HL-60/S4 treated with retinoic acid at 250 ng/mL for 4 days and 3 days (cell line): Measurements from ENCODE around the gene RANBP3.
"Not testable (repeated sequence)": the region's sequence is repeated elsewhere in the genome, so short reads cannot be mapped to it uniquely, and the experiment has no call there.

Experiments used
- in situ Hi-C: fragments of 300-500 bp; cut with MboI; formaldehyde crosslinking; loops from 2 replicates; pipeline ENCODE4 v1.7.0; 2022; ENCODE audit warnings: low sequenced_read_pairs

RANBP3 gene

GRCh38 chr19:5967994-5968430 is 9.9 kb downstream of the RANBP3 start:
- in situ Hi-C loops, result no loop called here

GRCh38 chr19:5967571-5967970 is 10.4 kb downstream of the RANBP3 start:
- in situ Hi-C loops, result no loop called here

GRCh38 chr19:5966941-5967340 is 11.0 kb downstream of the RANBP3 start:
- in situ Hi-C loops, result no loop called here

GRCh38 chr19:5966215-5966614 is 11.7 kb downstream of the RANBP3 start:
- in situ Hi-C loops, result no loop called here

DNA sequence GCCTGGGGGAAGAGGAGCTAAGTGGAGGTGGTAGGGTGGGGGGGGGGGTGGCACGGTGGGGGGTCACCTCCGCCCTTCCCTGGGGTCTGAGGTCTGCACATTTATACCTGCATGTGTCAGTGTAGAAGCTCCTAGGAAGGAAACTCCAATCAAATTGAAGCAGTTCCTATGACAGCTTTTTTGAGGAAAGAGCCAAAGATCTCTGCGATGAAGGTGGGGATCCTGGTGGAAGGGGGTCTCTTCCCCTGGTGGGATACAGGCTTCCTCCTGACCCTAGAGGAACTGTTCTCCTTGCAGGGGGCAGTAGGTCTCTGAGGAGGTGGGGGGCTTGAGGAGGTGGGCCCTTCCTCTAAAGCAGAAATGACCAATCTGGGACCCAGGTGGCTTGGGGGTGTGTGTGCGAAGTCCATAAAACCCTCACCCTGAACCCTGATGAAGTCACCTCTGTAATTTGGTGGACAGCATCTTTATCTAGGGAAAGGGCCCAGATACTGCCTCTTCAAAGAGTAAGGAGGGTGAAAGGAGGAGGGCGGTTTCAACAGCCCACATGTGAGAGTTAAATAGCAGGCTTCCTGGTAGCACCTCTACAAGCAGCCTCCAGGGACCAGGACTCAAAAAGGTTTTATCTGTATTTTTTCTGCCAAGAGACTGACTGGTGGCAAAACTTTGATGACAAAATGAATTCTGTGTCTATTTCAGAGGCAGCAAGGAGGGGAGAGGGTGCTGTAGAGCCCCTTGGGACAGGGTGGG is 12.9 kb downstream of the RANBP3 start:
- in situ Hi-C loops, result no loop called here

- in situ Hi-C loops, result no loop called here
These were observed 14.1 kb downstream of the RANBP3 start for GRCh38 chr19:5963855-5964254.

DNA sequence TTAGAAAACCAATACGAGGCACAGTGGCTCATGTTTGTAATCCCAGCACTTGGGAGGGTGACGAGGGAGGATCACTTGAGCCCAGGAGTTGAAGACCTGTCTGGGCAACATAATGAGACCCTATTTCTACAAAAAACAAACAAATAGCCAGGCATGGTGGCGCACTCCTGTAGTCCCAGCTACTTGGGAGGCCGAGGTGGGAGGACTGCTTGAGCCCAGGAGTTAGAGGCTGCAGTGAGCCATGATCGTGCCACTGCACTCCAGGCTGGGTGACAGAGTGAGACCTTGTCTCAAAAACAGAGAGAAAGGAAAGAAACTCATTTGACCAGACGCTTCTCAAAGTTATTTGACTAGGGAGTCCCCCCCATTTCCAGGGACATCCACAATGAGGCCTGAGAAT is 14.7 kb downstream of the RANBP3 start:
- in situ Hi-C loops, result not testable (repeated sequence)

- in situ Hi-C loops, result no loop called here
These were observed 15.7 kb downstream of the RANBP3 start for GRCh38 chr19:5961969-5962945.

GRCh38 chr19:5961641-5961968 is 16.3 kb downstream of the RANBP3 start:
- in situ Hi-C loops, result not testable (repeated sequence)

DNA sequence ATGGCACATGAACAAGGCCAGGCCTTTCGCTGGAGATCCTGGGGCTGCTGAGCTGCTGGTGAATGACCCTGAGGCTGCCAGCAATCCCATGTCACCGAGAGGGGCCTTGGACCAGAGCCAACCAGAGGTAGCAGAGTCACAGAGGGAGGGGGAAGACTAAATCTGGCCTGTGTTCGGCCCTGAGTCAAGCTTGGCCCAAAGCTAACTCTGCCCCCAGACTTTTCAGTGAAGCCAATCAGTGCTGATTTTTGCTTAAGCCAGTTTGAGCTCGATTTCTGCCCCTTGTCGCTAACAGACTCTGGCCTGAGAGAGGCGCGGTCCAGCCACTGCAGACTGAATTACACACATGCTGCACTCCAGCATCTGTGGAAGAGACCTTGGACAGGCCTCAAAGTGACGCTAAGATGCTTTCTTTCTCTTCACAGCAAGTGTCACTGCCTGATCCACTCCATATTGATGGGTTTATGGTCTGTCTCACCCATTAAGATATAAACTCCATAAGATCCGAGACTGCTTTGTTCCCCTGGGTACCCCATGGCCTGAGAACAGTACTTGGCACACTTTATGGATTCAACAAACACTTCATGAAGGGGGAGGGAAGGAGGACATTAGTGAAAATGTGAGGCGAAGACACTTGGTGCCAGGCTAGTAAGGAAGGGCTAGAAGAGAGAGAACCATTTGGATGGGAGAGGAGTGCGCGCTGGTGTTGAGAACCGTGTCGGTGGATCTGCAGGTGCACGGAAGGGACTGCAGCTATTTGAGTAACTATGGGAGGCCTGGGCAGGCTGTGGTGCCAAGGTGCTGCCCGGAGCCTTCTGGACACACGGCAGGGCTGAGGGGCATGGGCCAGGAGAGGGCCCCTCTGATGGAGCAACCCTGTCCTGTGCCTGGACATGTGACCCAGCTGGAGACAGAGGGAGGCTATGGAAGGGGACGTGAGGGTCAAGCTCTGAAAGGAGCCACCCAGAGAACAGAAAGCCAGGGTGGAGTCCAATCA is 17.6 kb downstream of the RANBP3 start:
- in situ Hi-C loops, result no loop called here

DNA sequence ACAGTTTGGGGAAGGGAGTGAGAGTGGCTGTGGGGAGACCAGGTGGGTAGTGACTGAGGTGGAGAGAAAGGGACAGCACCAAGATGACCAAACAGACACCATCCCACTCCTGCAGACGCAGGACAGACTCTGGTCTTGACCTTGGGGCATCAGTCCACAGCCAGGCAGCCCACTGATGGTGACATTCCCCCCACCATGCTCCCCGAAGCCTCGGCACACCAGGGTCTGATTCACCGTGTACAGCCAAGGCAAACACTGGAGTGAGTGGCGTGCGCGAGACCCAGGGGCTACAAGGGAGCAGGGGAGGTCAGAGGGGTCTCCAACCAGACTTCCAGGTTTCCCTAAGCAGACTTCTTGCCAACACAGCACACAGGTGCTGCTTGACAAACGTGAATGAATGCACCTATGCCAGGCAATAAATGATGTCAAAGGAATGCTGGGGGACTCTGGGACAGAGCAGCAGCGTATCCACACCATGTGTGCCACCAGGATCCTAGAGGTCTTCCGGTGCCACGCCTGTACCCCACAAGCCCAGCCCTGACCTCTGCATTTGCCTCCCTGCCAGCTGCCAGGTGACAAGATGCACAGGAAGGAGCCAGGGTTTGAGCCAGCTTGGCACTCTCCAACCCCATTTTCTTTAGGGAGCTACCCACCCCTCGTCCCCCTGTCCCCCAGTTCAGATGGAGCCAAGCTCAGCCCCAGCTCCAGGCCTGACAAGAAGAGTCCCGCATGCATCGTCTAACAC is 18.5 kb downstream of the RANBP3 start:
- in situ Hi-C loops, result no loop called here

- in situ Hi-C loops, result no loop called here
These were observed 19.2 kb downstream of the RANBP3 start for GRCh38 chr19:5958851-5959122.

DNA sequence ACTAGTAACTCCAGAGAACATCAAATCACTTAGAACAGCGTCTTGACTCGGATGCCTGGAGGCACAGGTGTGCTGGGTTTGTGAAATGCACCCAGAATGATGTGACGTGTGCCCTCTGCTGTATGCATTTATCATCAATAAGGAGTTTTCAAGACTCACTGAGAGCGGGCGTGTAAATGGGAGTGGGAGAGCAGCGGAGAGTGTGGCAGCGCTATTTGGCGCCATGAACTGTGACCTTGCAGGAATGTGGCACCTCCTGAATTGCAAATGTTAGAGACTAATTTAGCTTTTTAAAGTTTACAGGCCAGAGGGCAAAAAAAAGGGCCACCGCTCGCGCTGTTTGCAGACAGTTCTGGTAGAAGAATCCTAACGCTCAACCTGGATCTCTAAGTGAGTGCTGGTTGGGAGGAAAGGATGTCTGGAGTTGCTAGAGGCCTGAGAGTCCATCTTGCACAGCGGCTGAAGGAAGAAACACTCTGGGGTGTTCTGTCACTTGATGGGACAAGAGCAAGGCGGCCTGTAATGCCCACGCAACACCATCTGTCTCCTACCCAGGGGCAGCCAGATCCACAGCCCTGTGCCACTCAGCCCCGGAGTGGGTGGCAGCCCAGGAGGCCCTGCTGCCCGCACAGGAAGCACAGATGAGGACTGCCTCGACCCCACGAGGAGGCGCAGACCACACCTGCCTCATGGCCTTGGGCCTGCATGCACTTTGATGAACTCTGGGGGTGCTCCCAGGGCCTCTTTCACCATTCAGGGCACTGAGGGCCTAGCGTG is 19.7 kb downstream of the RANBP3 start:
- in situ Hi-C loops, result no loop called here

GRCh38 chr19:5957170-5957569 is 20.8 kb downstream of the RANBP3 start:
- in situ Hi-C loops, result no loop called here

DNA sequence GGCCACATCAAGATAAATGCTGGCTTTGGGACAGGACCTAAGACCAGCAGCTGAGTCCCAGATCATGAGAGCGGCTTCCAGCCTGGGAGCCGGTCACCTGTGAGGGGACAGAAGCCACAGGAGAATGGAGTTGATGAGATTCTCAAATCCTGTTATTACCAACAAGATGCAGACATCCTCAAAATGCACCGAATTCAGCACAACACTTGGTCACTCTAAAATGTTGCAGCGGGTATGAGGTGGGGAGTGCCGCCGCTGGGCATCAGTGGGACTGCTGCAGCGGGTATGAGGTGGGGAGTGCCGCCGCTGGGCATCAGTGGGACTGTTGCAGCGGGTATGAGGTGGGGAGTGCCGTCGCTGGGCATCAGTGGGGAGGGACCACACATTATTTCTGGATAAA is 21.2 kb downstream of the RANBP3 start:
- in situ Hi-C loops, result no loop called here

- in situ Hi-C loops, result no loop called here
These were observed 21.6 kb downstream of the RANBP3 start for GRCh38 chr19:5956323-5956722.

GRCh38 chr19:5955636-5955935 is 22.4 kb downstream of the RANBP3 start:
- in situ Hi-C loops, result no loop called here

DNA sequence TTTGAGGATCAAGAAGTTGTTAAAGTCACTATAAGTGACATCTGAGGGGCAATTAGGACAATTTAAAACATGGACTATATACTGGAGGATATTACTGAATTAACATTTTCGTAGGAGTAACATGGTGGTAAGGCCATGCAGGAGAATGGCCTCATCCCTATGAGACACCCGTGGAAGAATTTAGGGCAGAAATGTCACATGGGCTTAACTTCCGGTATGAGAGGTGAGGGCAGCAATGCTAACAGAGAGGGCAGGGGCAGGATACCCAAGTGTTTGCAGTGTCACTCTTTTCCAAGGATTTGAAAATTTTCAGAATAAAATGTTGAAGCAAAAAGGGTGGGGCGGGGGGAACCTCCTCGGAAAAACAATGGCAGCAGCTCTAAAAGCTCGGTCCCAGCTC is 23.6 kb downstream of the RANBP3 start:
- in situ Hi-C loops, result no loop called here

DNA sequence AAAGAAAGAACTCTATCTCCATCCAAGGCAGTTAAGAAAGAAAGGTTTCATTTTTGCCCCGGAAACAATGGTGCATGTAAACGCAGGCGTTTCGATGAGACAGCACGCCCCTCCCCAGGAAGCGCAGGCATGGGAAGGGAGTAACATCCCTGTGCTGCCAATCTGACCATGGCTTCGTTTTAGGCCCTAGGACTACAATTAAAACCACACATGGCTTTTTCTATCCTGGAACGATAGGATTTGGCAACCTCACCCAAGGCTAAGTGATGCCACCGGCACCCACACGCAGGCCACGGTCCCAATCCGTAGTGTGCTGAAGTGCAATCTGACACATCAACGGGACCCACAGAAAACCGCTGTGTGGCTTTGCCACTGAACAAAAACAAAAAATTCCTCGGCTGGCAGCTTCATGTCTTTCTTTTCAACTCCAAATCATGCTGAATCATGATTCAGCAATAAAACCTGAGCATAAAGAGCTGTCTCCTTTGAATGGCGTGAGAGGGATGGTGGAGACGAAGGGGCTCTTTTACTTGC is 24.2 kb downstream of the RANBP3 start:
- in situ Hi-C loops, result no loop called here
